Heart left ventricle (tissue), 16 donors: ENCODE measurements around the gene PTPN6. TPM values are rescaled to one million over a fixed set of nuclear protein-coding genes. Genes with fewer than 3 reads are reported as not detected.
"Not testable (repeated sequence)": the region's sequence is repeated elsewhere in the genome, so short reads cannot be mapped to it uniquely, and the experiment has no call there.

Experiments used
- ATAC-seq, 4 donors: fragments of 200-7000 bp; cut with Tn5 transposase; one replicate each; pipeline ENCODE4 v1.9.1; 2020 to 2022; ENCODE audit warnings: moderate library complexity in 4 of 4, mild to moderate bottlenecking in 3 of 4, moderate number of reproducible peaks in 1 of 4
- DNase-seq, 5 donors: peaks; one replicate each; pipeline ENCODE4 v3.0.0-alpha.2; 2020
- H3K27ac ChIP-seq, 12 donors: fragments of 200-600 bp; sonication (generic) in 4 of 12; one replicate each; pipeline versions ENCODE4 v1.5.0 to v1.8.0; 2016 to 2022; ENCODE audit warnings: mild to moderate bottlenecking in 2 of 12
- H3K27me3 ChIP-seq, 9 donors: fragments of 200-600 bp; sonication (generic) in 2 of 9; one replicate each; pipeline versions ENCODE4 v1.5.1 to v1.8.0; 2016 to 2022; ENCODE audit warnings: mild to moderate bottlenecking in 3 of 9
- H3K36me3 ChIP-seq, 9 donors: fragments of 200-600 bp; sonication (generic) in 2 of 9; one replicate each; pipeline versions ENCODE4 v1.5.0 to v1.8.0; 2018 to 2022; ENCODE audit warnings: mild to moderate bottlenecking in 2 of 9
- H3K4me1 ChIP-seq, 12 donors: fragments of 200-600 bp; sonication (generic) in 4 of 12; one replicate each; pipeline versions ENCODE4 v1.5.0 to v1.8.0; 2016 to 2022; ENCODE audit warnings: mild to moderate bottlenecking in 3 of 12
- H3K4me3 ChIP-seq, 12 donors: fragments of 200-600 bp; sonication (generic) in 4 of 12; one replicate each; pipeline versions ENCODE4 v1.5.0 to v1.8.0; 2017 to 2022; ENCODE audit warnings: mild to moderate bottlenecking in 9 of 12, moderate library complexity in 4 of 12
- H3K9me3 ChIP-seq, 12 donors: fragments of 200-600 bp; sonication (generic) in 4 of 12; one replicate each; pipeline versions ENCODE4 v1.5.0 to v1.8.0; 2016 to 2022; ENCODE audit warnings: mild to moderate bottlenecking in 1 of 12
- CTCF ChIP-seq, 12 donors: fragments of 200-600 bp; sonication (generic) in 4 of 12; IDR thresholded peaks; one replicate each; pipeline versions ENCODE4 v1.5.0 to v1.8.0; 2018 to 2022; ENCODE audit warnings: antibody characterized with exemption in 12 of 12, mild to moderate bottlenecking in 5 of 12
- POLR2A ChIP-seq, 2 donors: fragments of 450-650 bp; IDR thresholded peaks; one replicate each; pipeline ENCODE4 v1.6.1; 2017; ENCODE audit warnings: antibody characterized with exemption in 2 of 2, mild to moderate bottlenecking in 2 of 2, moderate library complexity in 2 of 2
- WGBS, 4 donors: extraction: QIAGEN DNeasy Blood & Tissue Kit in 2 of 4; methylation state at CpG; one replicate each; pipeline versions ENCODE4 v1.1.5 to v1.1.7; 2013 to 2018; 5-methylcytosine and 5-hydroxymethylcytosine counted together
- intact Hi-C, 10 donors: fragments of 100-400 bp; cut with DNase I; formaldehyde crosslinking; loops; one replicate each; pipeline versions ENCODE4 v1.11.1 to v1.14.2; 2022
- polyA plus RNA-seq, 2 donors: library from polyadenylated mRNA; stranded (reverse); fragments of 200-250 nt; gene quantifications; one replicate each; pipeline ENCODE4 v1.2.3, GENCODE V29; 2013
- total RNA-seq, 9 donors: library from RNA; depleted of rRNA in 2 of 9; stranded (reverse); fragments of >200 nt in 2 of 9; fragmentation: NEBNext Ultra II Directional in 3 of 9; extraction: Animal tissue kit (Norgen Biotek cat#: 25700) in 3 of 9; gene quantifications; one replicate each; pipeline versions ENCODE4 v1.1.0 to v1.2.4, GENCODE V29; 2016 to 2023
- donor health status: ischemic (EF 13 %, LVEDD 7.1; RV severe dilation, severe dysfunction).
- donor health status: healthy with polysubstance abuse.
- donor health status: DM: no; HTN: yes; CAD: no.
- donor health status: DM: no; HTN: no; CAD: no.
- donor health status: ischemic (EF 25% LVEDD 6.9; RV normal size, moderate dysfunction).
- donor health status: ischemic (EF 25% LVEDD 5.7; RV mildly dilated, moderate dysfunction).
- donor health status: healthy.
- donor health status: DM: yes; HTN: yes; CAD: no.
- donor health status: ischemic (EF 35%, LVEDD 5.7; RV mildly dilated, moderate dysfunction).
- donor health status: nonischemic (EF 11% LVEDD 7.7; RV severe dilation, severe dysfunction).
- donor health status: DM: yes; HTN: yes; CAD: no.
- donor health status: PGD.
- donor health status: ischemic (EF 29% LVEDD 5.4; RV normal size, mild dysfunction).
- donor health status: nonischemic (EF 23%, LVEDD 6.1; RV moderate dilation, normal function).

Gene PTPN6
- total and polyA plus RNA-seq, 11 donors: 3.5 to 63.2 (median 6.1) TPM

GRCh38 chr12:6904280-6905276 is 46.6 kb upstream of the PTPN6 start, which contains the start of gene LRRC23:
Gene LRRC23, plus strand, starts transcription at chr12:6904822. Its CDS starts 812 bp downstream, at chr12:6905634.
- DNase-seq (peak; percentile 96 to 98 (median 97)), ATAC-seq (peak; percentile 95 to 98 (median 97))
- Histone ChIP-seq H3K27me3 (no peaks in the 10 kb centered on the region), H3K36me3 (peaks cover 0 to 19% (median 0%) of the 10 kb centered on the region in 9 donors), H3K4me1 (peaks cover 0 to 20% (median 10%) of the 10 kb centered on the region in 12 donors), H3K27ac (peak within 1 kb of the TSS in 11 of 12 donors; percentile 63 to 84 (median 77)), H3K9me3 (no peaks in the 10 kb centered on the region), H3K4me3 (peak within 1 kb of the TSS; percentile 32 to 79 (median 68))
- intact Hi-C loops: no loop called here
- 5% methylated on average over 34 of the region's 34 CpGs for WGBS, 4 donors
- TF ChIP-seq POLR2A (IDR thresholded peaks at IDR 0.05): peak in 1 of 2 donors; percentile 61
- no peak for TF ChIP-seq CTCF (IDR thresholded peaks at IDR 0.05)

GRCh38 chr12:6905414-6906040 is 45.6 kb upstream of the PTPN6 start:
- peak overlapping the region in 10 of 12 donors; percentile 61 to 79 (median 70) for H3K4me3 ChIP-seq
- peaks cover 0 to 14% (median 8%) of the 10 kb centered on the region in 12 donors for H3K4me1 ChIP-seq
- peaks cover 0 to 19% (median 0%) of the 10 kb centered on the region in 9 donors for H3K36me3 ChIP-seq
- intact Hi-C loops: no loop called here
- no peaks in the 10 kb centered on the region for H3K27me3 ChIP-seq
- peak overlapping the region in 6 of 12 donors; percentile 73 to 84 (median 80) for H3K27ac ChIP-seq
- TF ChIP-seq POLR2A (IDR thresholded peaks at IDR 0.05): no peak
- TF ChIP-seq CTCF (IDR thresholded peaks at IDR 0.05): no peak
- WGBS, 4 donors: 55 to 72% (median 69%) methylated on average over 5 of the region's 5 CpGs
- no peaks in the 10 kb centered on the region for H3K9me3 ChIP-seq
- DNase-seq (no peak), ATAC-seq (no peak)

GRCh38 chr12:6908141-6908540 is 43.0 kb upstream of the PTPN6 start:
- H3K27me3 ChIP-seq, H3K9me3 ChIP-seq, intact Hi-C loops, H3K27ac ChIP-seq, H3K4me3 ChIP-seq, ATAC-seq, DNase-seq: not testable (repeated sequence)
- Histone ChIP-seq H3K36me3 (peaks cover 0 to 19% (median 0%) of the 10 kb centered on the region in 9 donors), H3K4me1 (peaks cover 0 to 14% (median 8%) of the 10 kb centered on the region in 12 donors)
- 95 to 98% (median 96%) methylated on average over 7 to 11 of the region's 11 CpGs for WGBS, 4 donors

- no peak for TF ChIP-seq POLR2A (IDR thresholded peaks at IDR 0.05)
- TF ChIP-seq CTCF (IDR thresholded peaks at IDR 0.05): no peak
- no peak overlapping the region for H3K4me3 ChIP-seq
- no peaks in the 10 kb centered on the region for H3K9me3 ChIP-seq
- WGBS, 4 donors: 86 to 92% (median 89%) methylated on average over 4 of the region's 4 CpGs
- H3K27ac ChIP-seq: no peak overlapping the region
- H3K4me1 ChIP-seq: peaks cover 0 to 16% (median 10%) of the 10 kb centered on the region in 12 donors
- ATAC-seq (no peak), DNase-seq (no peak)
- intact Hi-C loops: no loop called here
- H3K36me3 ChIP-seq: peaks cover 0 to 19% (median 0%) of the 10 kb centered on the region in 9 donors
- H3K27me3 ChIP-seq: peaks cover 0 to 12% (median 0%) of the 10 kb centered on the region in 9 donors
Measured at GRCh38 chr12:6909421-6910145, 41.6 kb upstream of the PTPN6 start.
